PC-3 (cell line): ENCODE measurements around the gene PTHLH. TPM values are rescaled to one million over a fixed set of nuclear protein-coding genes. Genes with fewer than 3 reads are reported as not detected.
A peak's percentile ranks its signal among the peaks of the same experiment; 100 is the strongest.

Experiments
- ATAC-seq: fragments of 200-7000 bp; cut with Tn5 transposase; 2 replicates; pipeline ENCODE4 v1.9.1; 2020; ENCODE audit warnings: mild to moderate bottlenecking, moderate library complexity
- BruUV-seq: library from RNA; stranded (reverse); fragments of 400-500 nt; replicated peaks from 2 replicates; lab custom pipeline; 2021; lab: Mats Ljungman, UMichigan
- CTCF ChIA-PET: fragments of 300-600 bp; sonication (Branson Sonifier 250); formaldehyde crosslinking; loops from one replicate; lab custom pipeline; 2022; ENCODE audit warnings: antibody characterized with exemption; lab: Charles Lee
- POLR2A ChIA-PET: fragments of 300-600 bp; sonication (Branson Sonifier 250); formaldehyde crosslinking; loops from one replicate; lab custom pipeline; 2022; ENCODE audit warnings: antibody characterized with exemption; ENCODE audit not compliant: unreplicated experiment; lab: Charles Lee
- DNase-seq: peaks from one replicate; pipeline ENCODE4 v3.0.0-alpha.2; 2015
- H2AFZ ChIP-seq: fragments of 300-600 bp; sonication (generic); 2 replicates; pipeline ENCODE4 v1.6.0; 2016; ENCODE audit warnings: antibody characterized with exemption, low read length
- H3F3A ChIP-seq: fragments of 300-600 bp; sonication (generic); one replicate; pipeline ENCODE4 v1.6.0; 2017; ENCODE audit warnings: antibody characterized with exemption, low read length, control low read depth, mild to moderate bottlenecking; ENCODE audit not compliant: unreplicated experiment
- H3K27ac ChIP-seq: fragments of 300-600 bp; sonication (generic); 2 replicates; pipeline ENCODE4 v1.5.1; 2016; ENCODE audit warnings: mild to moderate bottlenecking, low read length
- H3K27me3 ChIP-seq: fragments of 300-600 bp; sonication (generic); 2 replicates; pipeline ENCODE4 v1.6.1; 2016; ENCODE audit warnings: low read length, mixed read lengths
- H3K36me3 ChIP-seq: fragments of 300-600 bp; sonication (generic); 2 replicates; pipeline ENCODE4 v1.6.1; 2016; ENCODE audit warnings: low read depth, mixed run types, low read length, mixed read lengths
- H3K4me1 ChIP-seq: fragments of 300-600 bp; sonication (generic); 2 replicates; pipeline ENCODE4 v1.5.1; 2016; ENCODE audit warnings: low read length; ENCODE audit not compliant: insufficient read depth
- H3K4me2 ChIP-seq: fragments of 300-600 bp; sonication (generic); 2 replicates; pipeline ENCODE4 v1.6.0; 2016; ENCODE audit warnings: low read length
- H3K4me3 ChIP-seq: fragments of 300-600 bp; sonication (generic); 2 replicates; pipeline ENCODE4 v1.5.1; 2016; ENCODE audit warnings: mild to moderate bottlenecking, low read length, mixed read lengths
- H3K79me2 ChIP-seq: fragments of 300-600 bp; sonication (generic); 2 replicates; pipeline ENCODE4 v1.6.1; 2017; ENCODE audit warnings: low read length, mixed read lengths
- H3K9ac ChIP-seq: fragments of 300-600 bp; sonication (generic); 2 replicates; pipeline ENCODE4 v1.6.0; 2016; ENCODE audit warnings: mild to moderate bottlenecking, low read length
- H3K9me2 ChIP-seq: fragments of 300-600 bp; sonication (generic); replicated peaks from 2 replicates; pipeline ENCODE4 v1.6.1; 2016; ENCODE audit warnings: mixed run types, low read length, mixed read lengths
- H3K9me3 ChIP-seq: fragments of 300-600 bp; sonication (generic); 2 replicates; pipeline ENCODE4 v1.6.1; 2016; ENCODE audit warnings: low read length, mixed read lengths
- H4K20me1 ChIP-seq: fragments of 300-600 bp; sonication (generic); 2 replicates; pipeline ENCODE4 v1.6.1; 2016; ENCODE audit warnings: low read length, mixed read lengths
- EZH2 ChIP-seq: fragments of 300-600 bp; sonication (generic); IDR thresholded peaks from one replicate; pipeline ENCODE4 v1.6.1; 2017; ENCODE audit warnings: antibody characterized with exemption, mild to moderate bottlenecking, low read length; ENCODE audit not compliant: unreplicated experiment
- EZH2phosphoT487 ChIP-seq: fragments of 300-600 bp; sonication (generic); IDR thresholded peaks from 2 replicates; pipeline ENCODE4 v1.6.1; 2018; ENCODE audit warnings: mild to moderate bottlenecking, antibody characterized with exemption, low read length, borderline replicate concordance
- intact Hi-C: fragments of 100-400 bp; cut with micrococcal nuclease; formaldehyde crosslinking; loops from 2 replicates; pipeline ENCODE4 v1.9.0; 2023
- total RNA-seq: library from RNA; depleted of rRNA; stranded (reverse); fragments of >200 nt; gene quantifications from 2 replicates; pipeline ENCODE4 v1.2.3, GENCODE V29; 2014
- TF ChIP-seq, protein P1 (sequence below): fragments of 300-600 bp; sonication (generic); conservative IDR thresholded peaks from 2 replicates; pipeline ENCODE4 v1.5.1; 2017; ENCODE audit warnings: antibody characterized with exemption, low read depth, mild to moderate bottlenecking, low read length

Gene PTHLH
- total RNA-seq, 1 experiment from 2014 or later: 383 TPM

DNA sequence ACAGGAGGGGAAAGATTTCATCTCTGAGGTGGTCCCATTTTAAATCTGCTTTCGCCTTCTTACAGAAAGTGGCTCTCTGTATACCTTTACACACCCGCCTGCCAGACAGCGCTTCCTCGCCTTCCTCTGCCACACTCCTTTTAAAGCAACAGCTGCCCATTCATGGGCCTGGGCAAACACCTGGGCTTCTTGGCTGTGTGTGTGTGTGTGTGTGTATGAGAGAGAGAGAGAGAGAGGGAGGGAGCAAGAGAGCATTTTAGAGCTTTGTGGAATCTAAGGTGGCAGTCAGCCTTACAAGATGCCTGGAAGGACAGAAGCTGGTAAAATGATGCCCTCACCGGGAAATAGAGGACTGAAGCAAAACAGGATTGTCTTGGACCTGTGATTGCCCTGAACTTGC lies 20.0 kb downstream of the PTHLH start:
- Histone ChIP-seq H3K9ac (no peak overlapping the region), H3K27me3 (no peaks in the 10 kb centered on the region), H3K4me2 (no peak overlapping the region), H3K9me2 (no peaks in the 10 kb centered on the region), H3K4me3 (no peak overlapping the region), H3K4me1 (no peaks in the 10 kb centered on the region), H4K20me1 (no peaks in the 10 kb centered on the region), H3K79me2 (no peaks in the 10 kb centered on the region), H3F3A (no peaks in the 10 kb centered on the region), H3K9me3 (no peaks in the 10 kb centered on the region), H3K36me3 (no peaks in the 10 kb centered on the region), H2AFZ (peak overlapping the region; percentile 1; the same call in 1 of the 2 replicates), H3K27ac (no peak overlapping the region)
- ChIA-PET POLR2A (no interaction called here), CTCF (no interaction called here)
- no TSS peak for BruUV-seq
- intact Hi-C loops: no loop called here
- ATAC-seq (no peak), DNase-seq (no peak)
- TF ChIP-seq, protein P1, sequence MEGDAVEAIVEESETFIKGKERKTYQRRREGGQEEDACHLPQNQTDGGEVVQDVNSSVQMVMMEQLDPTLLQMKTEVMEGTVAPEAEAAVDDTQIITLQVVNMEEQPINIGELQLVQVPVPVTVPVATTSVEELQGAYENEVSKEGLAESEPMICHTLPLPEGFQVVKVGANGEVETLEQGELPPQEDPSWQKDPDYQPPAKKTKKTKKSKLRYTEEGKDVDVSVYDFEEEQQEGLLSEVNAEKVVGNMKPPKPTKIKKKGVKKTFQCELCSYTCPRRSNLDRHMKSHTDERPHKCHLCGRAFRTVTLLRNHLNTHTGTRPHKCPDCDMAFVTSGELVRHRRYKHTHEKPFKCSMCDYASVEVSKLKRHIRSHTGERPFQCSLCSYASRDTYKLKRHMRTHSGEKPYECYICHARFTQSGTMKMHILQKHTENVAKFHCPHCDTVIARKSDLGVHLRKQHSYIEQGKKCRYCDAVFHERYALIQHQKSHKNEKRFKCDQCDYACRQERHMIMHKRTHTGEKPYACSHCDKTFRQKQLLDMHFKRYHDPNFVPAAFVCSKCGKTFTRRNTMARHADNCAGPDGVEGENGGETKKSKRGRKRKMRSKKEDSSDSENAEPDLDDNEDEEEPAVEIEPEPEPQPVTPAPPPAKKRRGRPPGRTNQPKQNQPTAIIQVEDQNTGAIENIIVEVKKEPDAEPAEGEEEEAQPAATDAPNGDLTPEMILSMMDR: no peak
- TF ChIP-seq EZH2 (no peak), EZH2phosphoT487 (no peak)

DNA sequence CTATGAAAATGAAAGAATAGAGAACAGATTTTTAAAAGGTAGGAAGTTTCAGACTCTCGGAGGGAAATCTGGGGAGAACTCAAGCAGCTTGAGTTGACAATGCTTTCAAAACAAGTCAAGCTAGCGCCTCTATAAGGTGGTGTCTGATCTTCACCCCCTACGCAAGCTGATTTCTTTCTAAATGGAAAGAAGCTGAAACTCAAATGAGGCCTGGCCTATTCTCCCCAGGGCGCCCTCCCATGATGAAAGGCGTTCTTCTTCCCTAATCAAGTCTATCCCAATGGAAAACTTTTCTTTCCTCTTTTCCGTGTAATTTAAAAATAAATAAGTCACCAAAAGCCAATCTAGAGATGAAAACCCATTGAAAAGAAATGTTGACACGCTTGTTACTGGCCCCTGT lies 20.6 kb downstream of the PTHLH start:
- no TSS peak for BruUV-seq
- TF ChIP-seq EZH2phosphoT487 (no peak), EZH2 (no peak)
- TF ChIP-seq, protein P1: no peak
- H3K27me3 ChIP-seq: no peaks in the 10 kb centered on the region
- no peak overlapping the region for H2AFZ ChIP-seq
- no peak overlapping the region for H3K9ac ChIP-seq
- intact Hi-C loops: no loop called here
- no peaks in the 10 kb centered on the region for H3K36me3 ChIP-seq
- no peaks in the 10 kb centered on the region for H3K4me1 ChIP-seq
- DNase-seq (no peak), ATAC-seq (no peak)
- no peaks in the 10 kb centered on the region for H3K9me2 ChIP-seq
- H3K79me2 ChIP-seq: no peaks in the 10 kb centered on the region
- H4K20me1 ChIP-seq: no peaks in the 10 kb centered on the region
- ChIA-PET CTCF (no interaction called here), POLR2A (no interaction called here)
- H3K4me3 ChIP-seq: no peak overlapping the region
- H3F3A ChIP-seq: no peaks in the 10 kb centered on the region
- H3K4me2 ChIP-seq: no peak overlapping the region
- H3K9me3 ChIP-seq: no peaks in the 10 kb centered on the region
- H3K27ac ChIP-seq: no peak overlapping the region

DNA sequence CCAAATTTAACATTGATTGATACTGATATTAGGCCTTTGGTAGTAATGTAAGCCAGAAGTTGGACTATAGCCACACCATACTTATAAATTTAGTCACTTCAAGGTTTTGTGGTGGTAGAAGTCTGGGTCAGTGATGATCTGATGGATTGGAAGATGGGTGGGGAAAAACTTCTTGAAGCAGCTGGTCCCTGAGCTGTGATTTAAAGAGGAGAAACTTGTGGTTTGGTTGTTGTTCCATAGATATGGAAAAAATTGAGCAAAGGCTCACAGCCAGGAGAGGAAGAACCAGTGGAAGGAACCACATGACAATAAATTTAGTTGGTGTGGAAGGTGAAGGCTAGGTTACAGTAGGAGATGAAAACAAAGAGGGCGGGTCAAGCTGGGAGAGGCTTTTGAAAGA lies 26.1 kb downstream of the PTHLH start:
- DNase-seq (no peak), ATAC-seq (no peak)
- H3K79me2 ChIP-seq: no peaks in the 10 kb centered on the region
- POLR2A ChIA-PET: interaction anchor here (0.6 kb wide), 1 partner anchor 24 kb away, joined by 3 read pairs; no protein-coding TSS in a partner anchor
- H3K9me3 ChIP-seq: no peaks in the 10 kb centered on the region
- H2AFZ ChIP-seq: no peak overlapping the region
- no peak overlapping the region for H3K4me3 ChIP-seq
- no peaks in the 10 kb centered on the region for H3K4me1 ChIP-seq
- H3K36me3 ChIP-seq: no peaks in the 10 kb centered on the region
- no peak overlapping the region for H3K9ac ChIP-seq
- no peaks in the 10 kb centered on the region for H4K20me1 ChIP-seq
- H3K27me3 ChIP-seq: no peaks in the 10 kb centered on the region
- intact Hi-C loops: no loop called here
- no peak overlapping the region for H3K4me2 ChIP-seq
- H3K27ac ChIP-seq: no peak overlapping the region
- no peaks in the 10 kb centered on the region for H3F3A ChIP-seq
- CTCF ChIA-PET: no interaction called here
- BruUV-seq: no TSS peak
- no peaks in the 10 kb centered on the region for H3K9me2 ChIP-seq
- no peak for TF ChIP-seq EZH2phosphoT487
- no peak for TF ChIP-seq EZH2
- TF ChIP-seq, protein P1: no peak
